HG03460 (cell line): ENCODE data around the gene PLA2G4B.
"Not testable (repeated sequence)": the region's sequence is repeated elsewhere in the genome, so short reads cannot be mapped to it uniquely, and the experiment has no call there.

Source experiments
- ATAC-seq: cut with Tn5 transposase; IDR thresholded peaks from one replicate; pipeline ENCODE4 v1.9.1; 2021; ENCODE audit not compliant: unreplicated experiment

PLA2G4B gene

GRCh38 chr15:41825572-41826535 is 12.8 kb upstream of the PLA2G4B start:
- ATAC-seq = no peak

GRCh38 chr15:41827290-41827879 is 11.3 kb upstream of the PLA2G4B start:
- no peak for ATAC-seq

GRCh38 chr15:41827880-41828806 is 10.5 kb upstream of the PLA2G4B start, which contains the start of gene JMJD7:
Gene JMJD7, plus strand, starts transcription at chr15:41828092. Its CDS starts 33 bp downstream, at chr15:41828125.
- peak; percentile 65 for ATAC-seq

GRCh38 chr15:41828807-41829141 is 9.9 kb upstream of the PLA2G4B start:
- no peak for ATAC-seq

GRCh38 chr15:41829959-41830646 is 8.5 kb upstream of the PLA2G4B start:
- ATAC-seq = no peak

- not testable (repeated sequence) for ATAC-seq
Measured at GRCh38 chr15:41831291-41831690, 7.4 kb upstream of the PLA2G4B start.

GRCh38 chr15:41832208-41832607 is 6.4 kb upstream of the PLA2G4B start:
- no peak for ATAC-seq

GRCh38 chr15:41832875-41833274 is 5.8 kb upstream of the PLA2G4B start:
- no peak for ATAC-seq

GRCh38 chr15:41834096-41834495 is 4.6 kb upstream of the PLA2G4B start:
- no peak for ATAC-seq

- ATAC-seq = no peak
Measured at GRCh38 chr15:41836073-41836472, 2.6 kb upstream of the PLA2G4B start.

- no peak for ATAC-seq
Measured at GRCh38 chr15:41836713-41837454, 1.8 kb upstream of the PLA2G4B start.

- ATAC-seq = no peak
Measured at GRCh38 chr15:41839781-41840491, 1.3 kb downstream of the PLA2G4B start.

- no peak for ATAC-seq
Measured at GRCh38 chr15:41840673-41841072, 2.0 kb downstream of the PLA2G4B start.

- no peak for ATAC-seq
Measured at GRCh38 chr15:41841131-41841530, 2.5 kb downstream of the PLA2G4B start.

GRCh38 chr15:41842229-41842628 is 3.6 kb downstream of the PLA2G4B start:
- ATAC-seq = no peak

GRCh38 chr15:41843571-41843970 is 4.9 kb downstream of the PLA2G4B start:
- ATAC-seq = no peak

GRCh38 chr15:41844814-41845213 is 6.2 kb downstream of the PLA2G4B start:
- no peak for ATAC-seq

- no peak for ATAC-seq
Measured at GRCh38 chr15:41847206-41847605, 8.6 kb downstream of the PLA2G4B start.

- no peak for ATAC-seq
Measured at GRCh38 chr15:41847981-41848380, 9.3 kb downstream of the PLA2G4B start.
